GM23338 (cell line): ENCODE measurements around the gene SPINK2. TPM values are rescaled to one million over a fixed set of nuclear protein-coding genes. Genes with fewer than 3 reads are reported as not detected.

Source experiments
- ATAC-seq: fragments of 200-7000 bp; cut with Tn5 transposase; 3 replicates; pipeline ENCODE4 v1.9.1; 2020
- DNase-seq: peaks from one replicate; pipeline ENCODE4 v3.0.0-alpha.2; 2015; ENCODE audit warnings: low spot score
- H2AFZ ChIP-seq: fragments of 200-600 bp; sonication (generic); 2 replicates; pipeline ENCODE4 v1.8.0; 2016; ENCODE audit warnings: antibody characterized with exemption, mild to moderate bottlenecking, moderate library complexity
- H3F3A ChIP-seq: fragments of 200-600 bp; sonication (generic); replicated peaks from 2 replicates; pipeline ENCODE4 v1.8.0; 2017; ENCODE audit warnings: antibody characterized with exemption, mixed run types, low read depth
- H3K27ac ChIP-seq: fragments of 200-600 bp; sonication (generic); 2 replicates; pipeline ENCODE4 v1.6.1; 2016; ENCODE audit warnings: low read depth
- H3K27me3 ChIP-seq: fragments of 200-600 bp; sonication (generic); 2 replicates; pipeline ENCODE4 v1.8.0; 2016; ENCODE audit warnings: mild to moderate bottlenecking, mixed run types, moderate library complexity; ENCODE audit not compliant: insufficient read depth
- H3K36me3 ChIP-seq: fragments of 200-600 bp; sonication (generic); 2 replicates; pipeline ENCODE4 v1.8.0; 2016; ENCODE audit warnings: mild to moderate bottlenecking; ENCODE audit not compliant: insufficient read depth
- H3K4me1 ChIP-seq: fragments of 200-600 bp; sonication (generic); 2 replicates; pipeline ENCODE4 v1.8.0; 2016; ENCODE audit warnings: mild to moderate bottlenecking, moderate library complexity; ENCODE audit not compliant: insufficient read depth
- H3K4me2 ChIP-seq: fragments of 200-600 bp; sonication (generic); 2 replicates; pipeline ENCODE4 v1.7.1; 2017; ENCODE audit warnings: mixed run types
- H3K4me3 ChIP-seq: fragments of 200-600 bp; sonication (generic); 2 replicates; pipeline ENCODE4 v1.6.1; 2016; ENCODE audit warnings: mixed run types
- H3K79me2 ChIP-seq: fragments of 200-600 bp; sonication (generic); replicated peaks from 2 replicates; pipeline ENCODE4 v1.8.0; 2017; ENCODE audit warnings: mild to moderate bottlenecking; ENCODE audit not compliant: insufficient read depth
- H3K9me2 ChIP-seq: fragments of 200-600 bp; sonication (generic); 2 replicates; pipeline ENCODE4 v1.8.0; 2017; ENCODE audit not compliant: insufficient read depth
- H4K20me1 ChIP-seq: fragments of 200-600 bp; sonication (generic); replicated peaks from 2 replicates; pipeline ENCODE4 v1.8.0; 2017; ENCODE audit warnings: mild to moderate bottlenecking; ENCODE audit not compliant: insufficient read depth
- H3K27ac Mint-ChIP-seq: 2 replicates; pipeline ENCODE4 v1.8.0; 2020; ENCODE audit warnings: inconsistent platforms, mild to moderate bottlenecking, moderate library complexity, mixed read lengths
- H3K27me3 Mint-ChIP-seq: 3 replicates; pipeline ENCODE4 v1.8.0; 2022; ENCODE audit warnings: low read depth, mild to moderate bottlenecking, moderate library complexity, mixed read lengths, inconsistent platforms; ENCODE audit not compliant: insufficient read depth, poor library complexity
- H3K36me3 Mint-ChIP-seq: 3 replicates; pipeline ENCODE4 v1.8.0; 2021; ENCODE audit warnings: low read depth, mild to moderate bottlenecking, inconsistent platforms, moderate library complexity, mixed read lengths
- H3K4me1 Mint-ChIP-seq: 3 replicates; pipeline ENCODE4 v1.8.0; 2020; ENCODE audit warnings: mild to moderate bottlenecking, inconsistent platforms, mixed read lengths
- H3K4me3 Mint-ChIP-seq: 3 replicates; pipeline ENCODE4 v1.8.0; 2021; ENCODE audit warnings: moderate library complexity, mild to moderate bottlenecking, inconsistent platforms, mixed read lengths
- H3K9me3 Mint-ChIP-seq: 3 replicates; pipeline ENCODE4 v1.8.0; 2020; ENCODE audit warnings: moderate library complexity, mild to moderate bottlenecking, inconsistent platforms, mixed read lengths
- CREB1 ChIP-seq: fragments of 250-450 bp; sonication (Bioruptor Pico); IDR thresholded peaks from 2 replicates; pipeline ENCODE4 v1.5.0; 2020; ENCODE audit warnings: low read depth, mild to moderate bottlenecking, moderate library complexity
- CTCF ChIP-seq, 2 experiments: fragments of 200-600 bp in 1 of 2; sonication (generic) in 1 of 2; conservative IDR thresholded peaks; 2 replicates each; pipeline versions ENCODE4 v1.5.1 to v1.6.1; 2016 to 2017; ENCODE audit warnings: antibody characterized with exemption in 2 of 2, low read depth in 2 of 2, mild to moderate bottlenecking in 2 of 2, moderate library complexity in 1 of 2
- ETS1 ChIP-seq: IDR thresholded peaks from 2 replicates; pipeline ENCODE4 v1.6.1; 2016; ENCODE audit warnings: antibody characterized with exemption
- EZH2 ChIP-seq: fragments of 200-600 bp; sonication (generic); IDR thresholded peaks from one replicate; pipeline ENCODE4 v1.8.0; 2017; ENCODE audit warnings: antibody characterized with exemption, mild to moderate bottlenecking, low read depth; ENCODE audit not compliant: unreplicated experiment
- EZH2phosphoT487 ChIP-seq: fragments of 200-600 bp; sonication (generic); IDR thresholded peaks from one replicate; pipeline ENCODE4 v1.8.1; 2018; ENCODE audit warnings: antibody characterized with exemption; ENCODE audit not compliant: unreplicated experiment
- JUNB ChIP-seq: IDR thresholded peaks from one replicate; pipeline ENCODE4 v1.6.1; 2016; ENCODE audit warnings: antibody characterized with exemption; ENCODE audit not compliant: unreplicated experiment
- NANOG ChIP-seq: IDR thresholded peaks from 2 replicates; pipeline ENCODE4 v1.6.1; 2016; ENCODE audit warnings: antibody characterized with exemption, borderline replicate concordance
- POLR2AphosphoS5 ChIP-seq: IDR thresholded peaks from 2 replicates; pipeline ENCODE4 v1.6.1; 2016; ENCODE audit warnings: antibody characterized with exemption, low read depth
- REST ChIP-seq: IDR thresholded peaks from one replicate; pipeline ENCODE4 v1.6.1; 2018; ENCODE audit warnings: antibody characterized with exemption; ENCODE audit not compliant: unreplicated experiment
- STAT1 ChIP-seq: IDR thresholded peaks from one replicate; pipeline ENCODE4 v1.6.1; 2016; ENCODE audit warnings: antibody characterized with exemption; ENCODE audit not compliant: unreplicated experiment
- ZNF114 ChIP-seq: fragments of 250-450 bp; sonication (Bioruptor Pico); IDR thresholded peaks from 2 replicates; pipeline ENCODE4 v1.5.0; 2020; ENCODE audit warnings: mild to moderate bottlenecking, moderate library complexity
- ZNF331 ChIP-seq: fragments of 250-450 bp; sonication (Bioruptor Pico); IDR thresholded peaks from 2 replicates; pipeline ENCODE4 v1.5.0; 2020; ENCODE audit warnings: low read depth, mild to moderate bottlenecking, moderate library complexity
- polyA plus RNA-seq: library from polyadenylated mRNA; unstranded; fragments of >200 nt; fragmentation: Nextera tagmentation; extraction: Ambion mirVana; gene quantifications from 2 replicates; pipeline ENCODE4 v1.2.1, GENCODE V29; 2016
- total RNA-seq: library from RNA; depleted of rRNA; stranded (reverse); fragments of >200 nt; shearing (Covaris generic); gene quantifications from 2 replicates; pipeline ENCODE4 v1.2.3, GENCODE V29; 2014
- TF ChIP-seq, protein P1 (sequence below): fragments of 250-450 bp; sonication (Bioruptor Pico); IDR thresholded peaks from 2 replicates; pipeline ENCODE4 v1.5.0; 2020; ENCODE audit warnings: mild to moderate bottlenecking, moderate library complexity

Gene SPINK2
- total and polyA plus RNA-seq, 2 experiments from 2014 or later = 0.73 to 6.4 TPM

- no peak overlapping the region for H3K4me2 ChIP-seq
Measured at GRCh38 chr4:56850910-56851309, 29.4 kb upstream of the SPINK2 start.

More at GRCh38 chr4:56850910-56851309, 29.4 kb upstream of the SPINK2 start:
- TF ChIP-seq CTCF (conservative IDR thresholded peaks at IDR 0.05; ENCODE audit: low read depth in 2 of 2) (no peak), ETS1 (no peak), ZNF331 (no peak), REST (no peak), ZNF114 (CRISPR knock-in tag) (no peak), CREB1 (CRISPR knock-in tag) (no peak), EZH2phosphoT487 (no peak), JUNB (no peak), STAT1 (no peak), NANOG (no peak), POLR2AphosphoS5 (no peak), EZH2 (no peak)
- TF ChIP-seq, protein P1, sequence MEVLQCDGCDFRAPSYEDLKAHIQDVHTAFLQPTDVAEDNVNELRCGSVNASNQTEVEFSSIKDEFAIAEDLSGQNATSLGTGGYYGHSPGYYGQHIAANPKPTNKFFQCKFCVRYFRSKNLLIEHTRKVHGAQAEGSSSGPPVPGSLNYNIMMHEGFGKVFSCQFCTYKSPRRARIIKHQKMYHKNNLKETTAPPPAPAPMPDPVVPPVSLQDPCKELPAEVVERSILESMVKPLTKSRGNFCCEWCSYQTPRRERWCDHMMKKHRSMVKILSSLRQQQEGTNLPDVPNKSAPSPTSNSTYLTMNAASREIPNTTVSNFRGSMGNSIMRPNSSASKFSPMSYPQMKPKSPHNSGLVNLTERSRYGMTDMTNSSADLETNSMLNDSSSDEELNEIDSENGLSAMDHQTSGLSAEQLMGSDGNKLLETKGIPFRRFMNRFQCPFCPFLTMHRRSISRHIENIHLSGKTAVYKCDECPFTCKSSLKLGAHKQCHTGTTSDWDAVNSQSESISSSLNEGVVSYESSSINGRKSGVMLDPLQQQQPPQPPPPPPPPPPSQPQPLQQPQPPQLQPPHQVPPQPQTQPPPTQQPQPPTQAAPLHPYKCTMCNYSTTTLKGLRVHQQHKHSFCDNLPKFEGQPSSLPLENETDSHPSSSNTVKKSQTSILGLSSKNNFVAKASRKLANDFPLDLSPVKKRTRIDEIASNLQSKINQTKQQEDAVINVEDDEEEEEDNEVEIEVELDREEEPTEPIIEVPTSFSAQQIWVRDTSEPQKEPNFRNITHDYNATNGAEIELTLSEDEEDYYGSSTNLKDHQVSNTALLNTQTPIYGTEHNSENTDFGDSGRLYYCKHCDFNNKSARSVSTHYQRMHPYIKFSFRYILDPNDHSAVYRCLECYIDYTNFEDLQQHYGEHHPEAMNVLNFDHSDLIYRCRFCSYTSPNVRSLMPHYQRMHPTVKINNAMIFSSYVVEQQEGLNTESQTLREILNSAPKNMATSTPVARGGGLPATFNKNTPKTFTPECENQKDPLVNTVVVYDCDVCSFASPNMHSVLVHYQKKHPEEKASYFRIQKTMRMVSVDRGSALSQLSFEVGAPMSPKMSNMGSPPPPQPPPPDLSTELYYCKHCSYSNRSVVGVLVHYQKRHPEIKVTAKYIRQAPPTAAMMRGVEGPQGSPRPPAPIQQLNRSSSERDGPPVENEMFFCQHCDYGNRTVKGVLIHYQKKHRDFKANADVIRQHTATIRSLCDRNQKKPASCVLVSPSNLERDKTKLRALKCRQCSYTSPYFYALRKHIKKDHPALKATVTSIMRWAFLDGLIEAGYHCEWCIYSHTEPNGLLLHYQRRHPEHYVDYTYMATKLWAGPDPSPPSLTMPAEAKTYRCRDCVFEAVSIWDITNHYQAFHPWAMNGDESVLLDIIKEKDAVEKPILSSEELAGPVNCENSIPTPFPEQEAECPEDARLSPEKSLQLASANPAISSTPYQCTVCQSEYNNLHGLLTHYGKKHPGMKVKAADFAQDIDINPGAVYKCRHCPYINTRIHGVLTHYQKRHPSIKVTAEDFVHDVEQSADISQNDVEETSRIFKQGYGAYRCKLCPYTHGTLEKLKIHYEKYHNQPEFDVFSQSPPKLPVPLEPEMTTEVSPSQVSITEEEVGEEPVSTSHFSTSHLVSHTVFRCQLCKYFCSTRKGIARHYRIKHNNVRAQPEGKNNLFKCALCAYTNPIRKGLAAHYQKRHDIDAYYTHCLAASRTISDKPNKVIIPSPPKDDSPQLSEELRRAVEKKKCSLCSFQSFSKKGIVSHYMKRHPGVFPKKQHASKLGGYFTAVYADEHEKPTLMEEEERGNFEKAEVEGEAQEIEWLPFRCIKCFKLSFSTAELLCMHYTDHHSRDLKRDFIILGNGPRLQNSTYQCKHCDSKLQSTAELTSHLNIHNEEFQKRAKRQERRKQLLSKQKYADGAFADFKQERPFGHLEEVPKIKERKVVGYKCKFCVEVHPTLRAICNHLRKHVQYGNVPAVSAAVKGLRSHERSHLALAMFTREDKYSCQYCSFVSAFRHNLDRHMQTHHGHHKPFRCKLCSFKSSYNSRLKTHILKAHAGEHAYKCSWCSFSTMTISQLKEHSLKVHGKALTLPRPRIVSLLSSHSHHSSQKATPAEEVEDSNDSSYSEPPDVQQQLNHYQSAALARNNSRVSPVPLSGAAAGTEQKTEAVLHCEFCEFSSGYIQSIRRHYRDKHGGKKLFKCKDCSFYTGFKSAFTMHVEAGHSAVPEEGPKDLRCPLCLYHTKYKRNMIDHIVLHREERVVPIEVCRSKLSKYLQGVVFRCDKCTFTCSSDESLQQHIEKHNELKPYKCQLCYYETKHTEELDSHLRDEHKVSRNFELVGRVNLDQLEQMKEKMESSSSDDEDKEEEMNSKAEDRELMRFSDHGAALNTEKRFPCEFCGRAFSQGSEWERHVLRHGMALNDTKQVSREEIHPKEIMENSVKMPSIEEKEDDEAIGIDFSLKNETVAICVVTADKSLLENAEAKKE = no peak
- Mint-ChIP-seq H3K4me3 (no peak overlapping the region), H3K9me3 (no peaks in the 10 kb centered on the region; the same call in 2 of the 3 replicates), H3K27ac (no peak overlapping the region), H3K4me1 (0 out of 3 replicates have a peak, but pooled peaks cover 1% of the 10 kb centered on the region), H3K27me3 (peaks cover 39% of the 10 kb centered on the region), H3K36me3 (no peaks in the 10 kb centered on the region)
- ATAC-seq (no peak), DNase-seq (no peak)
- H3K27me3 ChIP-seq = peaks cover 41% of the 10 kb centered on the region
- H3K4me1 ChIP-seq = peaks cover 2% of the 10 kb centered on the region; the same call in 1 of the 2 replicates
- no peaks in the 10 kb centered on the region for H3K9me2 ChIP-seq
- H3K4me3 ChIP-seq = no peak overlapping the region
- H3K36me3 ChIP-seq = no peaks in the 10 kb centered on the region
- H3K79me2 ChIP-seq = no peaks in the 10 kb centered on the region
- no peaks in the 10 kb centered on the region for H3F3A ChIP-seq
- H4K20me1 ChIP-seq = no peaks in the 10 kb centered on the region
- no peak overlapping the region for H3K27ac ChIP-seq
- H2AFZ ChIP-seq = no peak overlapping the region
